Hepatic stellate cell (primary cell): ENCODE measurements around the gene FSD1L.
"Not testable (repeated sequence)": the region's sequence is repeated elsewhere in the genome, so short reads cannot be mapped to it uniquely, and the experiment has no call there.

ENCODE experiments used
- DNase-seq: peaks from one replicate; pipeline ENCODE4 v3.0.0; 2011; ENCODE audit warnings: low spot score

The FSD1L gene

GRCh38 chr9:105557804-105558610 lies 110.2 kb downstream of the FSD1L start, which contains the start of gene FKTN:
FKTN (plus strand) TSS chr9:105558131; CDS start chr9:105575033, 16,902 bp downstream.
- peak; percentile 81 for DNase-seq

GRCh38 chr9:105572455-105572854 lies 124.6 kb downstream of the FSD1L start:
- DNase-seq, result no peak

- DNase-seq, result not testable (repeated sequence)
Observed at GRCh38 chr9:105579952-105580351, 132.1 kb downstream of the FSD1L start.

- DNase-seq, result not testable (repeated sequence)
Observed at GRCh38 chr9:105581550-105581949, 133.7 kb downstream of the FSD1L start.

- DNase-seq, result no peak
Observed at GRCh38 chr9:105593145-105593544, 145.3 kb downstream of the FSD1L start.
